Fibroblast of mammary gland (primary cell): ENCODE data around the gene SKI.
A peak's percentile ranks its signal among the peaks of the same experiment; 100 is the strongest.

ENCODE experiments used
- DNase-seq: peaks from one replicate; pipeline ENCODE4 v3.0.0-alpha.2; 2010; ENCODE audit warnings: low read depth
- H3K4me3 ChIP-seq: 2 replicates; pipeline ENCODE4 v1.5.1; 2011; ENCODE audit warnings: low read depth, mild to moderate bottlenecking, low read length, moderate library complexity; ENCODE audit not compliant: control insufficient read depth
- CTCF ChIP-seq: conservative IDR thresholded peaks from 2 replicates; pipeline ENCODE4 v1.5.1; 2011; ENCODE audit warnings: low read depth, low read length, inconsistent platforms; ENCODE audit not compliant: control insufficient read depth, insufficient read depth

SKI gene

DNA sequence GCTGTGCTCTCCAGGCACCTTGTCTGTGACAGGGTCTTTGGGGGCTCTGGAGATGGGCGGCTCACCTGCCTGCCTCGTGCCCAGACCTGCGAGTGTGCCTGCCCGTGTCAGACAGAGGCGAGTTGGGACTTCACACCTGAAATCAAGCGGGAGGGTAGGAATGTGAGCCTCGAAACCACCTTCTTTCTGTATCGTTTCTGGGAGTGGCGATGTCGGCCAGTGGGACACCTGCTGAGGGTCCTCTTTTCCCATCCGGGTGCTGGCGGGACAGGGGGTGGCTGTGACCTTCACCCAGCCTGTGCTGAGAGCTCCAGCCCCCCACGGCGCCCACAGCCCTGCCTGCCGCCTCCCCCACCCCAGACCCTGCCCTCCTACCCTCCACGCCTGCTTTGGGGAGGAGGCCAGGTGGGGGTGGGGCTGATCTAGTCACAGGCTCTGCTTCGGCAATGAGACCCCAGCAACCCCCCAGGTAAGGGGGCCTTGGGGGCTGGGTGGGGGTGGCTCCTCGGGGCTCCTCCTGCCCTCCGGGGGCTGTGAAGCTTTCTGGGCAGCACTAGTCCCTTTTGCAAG lies 17.9 kb upstream of the SKI start:
- DNase-seq: no peak

GRCh38 chr1:2210786-2211185 lies 17.3 kb upstream of the SKI start:
- no peak for DNase-seq
- no peak for TF ChIP-seq CTCF
- H3K4me3 ChIP-seq: no peak overlapping the region

More for the DNA sequence above, 17.9 kb upstream of the SKI start:
- H3K4me3 ChIP-seq: no peak overlapping the region
- no peak for TF ChIP-seq CTCF

- TF ChIP-seq CTCF: no peak
- H3K4me3 ChIP-seq: no peak overlapping the region
Measured at GRCh38 chr1:2212274-2212531, 15.9 kb upstream of the SKI start.

GRCh38 chr1:2212532-2213491 lies 15.3 kb upstream of the SKI start:
- H3K4me3 ChIP-seq: peak overlapping the region; percentile 11
- DNase-seq: peak; percentile 95
- peak; percentile 17 for TF ChIP-seq CTCF

More at GRCh38 chr1:2212274-2212531, 15.9 kb upstream of the SKI start:
- peak; percentile 11 for DNase-seq

- no peak overlapping the region for H3K4me3 ChIP-seq
- peak; percentile 82 for DNase-seq
- no peak for TF ChIP-seq CTCF
Measured at GRCh38 chr1:2213576-2214505, 14.3 kb upstream of the SKI start.

GRCh38 chr1:2214541-2215241 lies 13.4 kb upstream of the SKI start:
- no peak for DNase-seq
- no peak for TF ChIP-seq CTCF
- H3K4me3 ChIP-seq: no peak overlapping the region
